MCF 10A (cell line): Measurements from ENCODE around the gene SMKR1. TPM values are rescaled to one million over a fixed set of nuclear protein-coding genes. Genes with fewer than 3 reads are reported as not detected.

ENCODE experiments used
- BruUV-seq: library from RNA; stranded (reverse); fragments of 400-500 nt; replicated peaks from 2 replicates; lab custom pipeline; 2021; lab: Mats Ljungman, UMichigan
- CTCF ChIA-PET: fragments of 300-600 bp; sonication (Branson Sonifier 250); formaldehyde crosslinking; extraction: SDS; loops from one replicate; lab custom pipeline; 2021; ENCODE audit warnings: antibody characterized with exemption, inconsistent platforms; lab: Yijun Ruan, JAX
- POLR2A ChIA-PET: fragments of 300-600, 350-650 bp; sonication (Branson Sonifier 250); formaldehyde crosslinking; extraction: SDS; loops from one replicate; lab custom pipeline; 2020; ENCODE audit warnings: antibody characterized with exemption, inconsistent platforms; lab: Yijun Ruan, JAX
- DNase-seq: peaks from one replicate; pipeline ENCODE4 v3.0.0-alpha.2; 2018; ENCODE audit not compliant: unreplicated experiment
- H3K27ac Mint-ChIP-seq: one replicate; pipeline ENCODE4 v1.8.0; 2022; ENCODE audit warnings: mild to moderate bottlenecking, low read depth, mixed read lengths; ENCODE audit not compliant: unreplicated experiment
- H3K27me3 Mint-ChIP-seq: one replicate; pipeline ENCODE4 v1.8.0; 2022; ENCODE audit warnings: mixed read lengths; ENCODE audit not compliant: insufficient read depth, unreplicated experiment
- H3K36me3 Mint-ChIP-seq: one replicate; pipeline ENCODE4 v1.8.0; 2022; ENCODE audit warnings: mild to moderate bottlenecking, moderate library complexity, mixed read lengths; ENCODE audit not compliant: insufficient read depth, unreplicated experiment
- H3K4me1 Mint-ChIP-seq: one replicate; pipeline ENCODE4 v1.8.0; 2022; ENCODE audit warnings: mixed read lengths; ENCODE audit not compliant: insufficient read depth, unreplicated experiment
- H3K4me3 Mint-ChIP-seq: one replicate; pipeline ENCODE4 v1.8.0; 2022; ENCODE audit warnings: mild to moderate bottlenecking, moderate library complexity, mixed read lengths; ENCODE audit not compliant: unreplicated experiment
- H3K9me3 Mint-ChIP-seq: one replicate; pipeline ENCODE4 v1.8.0; 2022; ENCODE audit warnings: mixed read lengths; ENCODE audit not compliant: unreplicated experiment
- intact Hi-C: fragments of 100-400 bp; cut with micrococcal nuclease; formaldehyde crosslinking; loops from 2 replicates; pipeline ENCODE4 v1.14.1; 2022
- total RNA-seq: library from RNA; stranded (reverse); gene quantifications from 2 replicates; pipeline ENCODE4 v1.2.3, GENCODE V29; 2022
- TF ChIP-seq, protein P1 (sequence below): fragments of 200-600 bp; IDR thresholded peaks from one replicate; pipeline ENCODE4 v1.8.0; 2022; ENCODE audit warnings: antibody characterized with exemption, mild to moderate bottlenecking; ENCODE audit not compliant: unreplicated experiment

Gene SMKR1
- total RNA-seq, 1 experiment from 2014 or later = 12.4 TPM

DNA sequence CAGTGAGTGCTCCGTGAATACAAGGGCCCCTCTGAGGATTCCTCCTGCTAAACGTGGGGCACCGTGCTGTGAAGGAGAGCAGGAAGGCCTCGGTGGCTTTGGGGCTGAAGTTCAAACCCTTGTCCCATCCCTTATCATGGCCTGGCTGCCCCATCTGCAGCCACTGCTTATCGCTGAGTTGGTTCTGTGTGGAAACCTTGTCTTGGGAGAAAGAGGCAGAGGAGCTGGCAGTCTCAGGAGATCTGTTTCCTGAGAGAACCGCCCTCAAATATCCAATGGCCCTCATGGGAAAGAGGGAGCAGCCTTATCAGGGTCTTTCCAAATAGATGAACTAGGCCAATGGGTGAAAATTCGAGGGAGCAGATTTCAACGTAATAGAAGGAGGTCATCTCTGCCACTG, 57.2 kb downstream of the SMKR1 start:
- H3K4me3 Mint-ChIP-seq = no peak overlapping the region
- no peaks in the 10 kb centered on the region for H3K9me3 Mint-ChIP-seq
- no peak overlapping the region for H3K27ac Mint-ChIP-seq
- H3K4me1 Mint-ChIP-seq = no peaks in the 10 kb centered on the region
- DNase-seq = no peak
- TF ChIP-seq, protein P1, sequence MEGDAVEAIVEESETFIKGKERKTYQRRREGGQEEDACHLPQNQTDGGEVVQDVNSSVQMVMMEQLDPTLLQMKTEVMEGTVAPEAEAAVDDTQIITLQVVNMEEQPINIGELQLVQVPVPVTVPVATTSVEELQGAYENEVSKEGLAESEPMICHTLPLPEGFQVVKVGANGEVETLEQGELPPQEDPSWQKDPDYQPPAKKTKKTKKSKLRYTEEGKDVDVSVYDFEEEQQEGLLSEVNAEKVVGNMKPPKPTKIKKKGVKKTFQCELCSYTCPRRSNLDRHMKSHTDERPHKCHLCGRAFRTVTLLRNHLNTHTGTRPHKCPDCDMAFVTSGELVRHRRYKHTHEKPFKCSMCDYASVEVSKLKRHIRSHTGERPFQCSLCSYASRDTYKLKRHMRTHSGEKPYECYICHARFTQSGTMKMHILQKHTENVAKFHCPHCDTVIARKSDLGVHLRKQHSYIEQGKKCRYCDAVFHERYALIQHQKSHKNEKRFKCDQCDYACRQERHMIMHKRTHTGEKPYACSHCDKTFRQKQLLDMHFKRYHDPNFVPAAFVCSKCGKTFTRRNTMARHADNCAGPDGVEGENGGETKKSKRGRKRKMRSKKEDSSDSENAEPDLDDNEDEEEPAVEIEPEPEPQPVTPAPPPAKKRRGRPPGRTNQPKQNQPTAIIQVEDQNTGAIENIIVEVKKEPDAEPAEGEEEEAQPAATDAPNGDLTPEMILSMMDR = no peak
- H3K27me3 Mint-ChIP-seq = peaks cover 15% of the 10 kb centered on the region
- H3K36me3 Mint-ChIP-seq = no peaks in the 10 kb centered on the region
- ChIA-PET POLR2A (no interaction called here), CTCF (interaction anchor here (0.7 kb wide), 1 partner anchor 48 kb away, joined by 3 read pairs; no protein-coding TSS in a partner anchor)
- no TSS peak for BruUV-seq
- intact Hi-C loops = no loop called here

DNA sequence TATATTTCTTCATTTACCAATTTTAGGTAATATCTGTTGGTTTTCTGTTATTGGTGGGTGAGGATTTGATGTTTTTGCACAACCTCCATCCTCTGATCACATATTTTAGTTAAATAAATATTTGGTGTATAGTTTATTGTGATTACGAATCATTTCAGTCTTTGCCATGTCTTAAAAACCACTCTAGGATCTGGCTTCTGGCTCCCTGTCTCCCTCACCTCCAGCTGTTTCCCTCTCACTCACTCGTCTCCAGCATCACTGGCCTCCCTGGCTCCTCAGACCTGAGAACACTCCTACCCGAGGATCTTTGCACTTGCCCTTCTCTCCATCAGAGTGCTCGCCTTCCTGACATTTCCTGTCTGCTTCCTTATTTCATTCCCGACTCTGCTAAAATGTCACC, 58.5 kb downstream of the SMKR1 start:
- POLR2A ChIA-PET = no interaction called here
- H3K27ac Mint-ChIP-seq = no peak overlapping the region
- H3K27me3 Mint-ChIP-seq = peaks cover 21% of the 10 kb centered on the region
- no peaks in the 10 kb centered on the region for H3K4me1 Mint-ChIP-seq
- H3K9me3 Mint-ChIP-seq = no peaks in the 10 kb centered on the region
- H3K4me3 Mint-ChIP-seq = no peak overlapping the region
- no TSS peak for BruUV-seq
- CTCF ChIA-PET = no interaction called here
- no peak for DNase-seq
- TF ChIP-seq, protein P1 = no peak
- H3K36me3 Mint-ChIP-seq = no peaks in the 10 kb centered on the region
- intact Hi-C loops = no loop called here

GRCh38 chr7:129561677-129562359, 59.5 kb downstream of the SMKR1 start:
- no TSS peak for BruUV-seq
- Mint-ChIP-seq H3K36me3 (no peaks in the 10 kb centered on the region), H3K4me3 (no peak overlapping the region), H3K4me1 (no peaks in the 10 kb centered on the region), H3K9me3 (peaks cover under 1% of the 10 kb centered on the region), H3K27me3 (peaks cover 12% of the 10 kb centered on the region), H3K27ac (no peak overlapping the region)
- ChIA-PET POLR2A (no interaction called here), CTCF (interaction anchor here (0.8 kb wide), 1 partner anchor 82 kb away, joined by 3 read pairs; no protein-coding TSS in a partner anchor)
- intact Hi-C loops = no loop called here
- no peak for DNase-seq
- TF ChIP-seq, protein P1 = no peak

Other genes with a start within 250 kb of the SMKR1 start
- gene STRIP2, start 68.1 kb upstream of the SMKR1 start, total RNA-seq = 6.3 and 18.3 TPM in 2 replicates
- 18.4 and 21.4 TPM in 2 replicates for gene NRF1, start 109.2 kb downstream of the SMKR1 start, total RNA-seq